Ishikawa (cell line): ENCODE measurements around the gene SNRK.

ENCODE experiments used
- CREB1 ChIP-seq: IDR thresholded peaks from 2 replicates; pipeline ENCODE4 v1.6.1; 2012; ENCODE audit warnings: low read depth
- EP300 ChIP-seq: IDR thresholded peaks from 2 replicates; pipeline ENCODE4 v1.6.1; 2012; ENCODE audit warnings: borderline replicate concordance
- FOXM1 ChIP-seq: IDR thresholded peaks from 2 replicates; pipeline ENCODE4 v1.6.1; 2012; ENCODE audit warnings: low read depth, borderline replicate concordance
- MAX ChIP-seq: IDR thresholded peaks from 2 replicates; pipeline ENCODE4 v1.6.1; 2012
- TAF1 ChIP-seq: IDR thresholded peaks from 2 replicates; pipeline ENCODE4 v1.6.1; 2012; ENCODE audit warnings: low read depth, mild to moderate bottlenecking
- TCF12 ChIP-seq: IDR thresholded peaks from 2 replicates; pipeline ENCODE4 v1.6.1; 2012; ENCODE audit warnings: low read depth
- TEAD4 ChIP-seq: IDR thresholded peaks from 2 replicates; pipeline ENCODE4 v1.6.1; 2012
- YY1 ChIP-seq: IDR thresholded peaks from 2 replicates; pipeline ENCODE4 v1.6.1; 2012; ENCODE audit warnings: low read depth
- ZBTB7A ChIP-seq: IDR thresholded peaks from 2 replicates; pipeline ENCODE4 v1.6.1; 2012; ENCODE audit warnings: low read depth

DNA sequence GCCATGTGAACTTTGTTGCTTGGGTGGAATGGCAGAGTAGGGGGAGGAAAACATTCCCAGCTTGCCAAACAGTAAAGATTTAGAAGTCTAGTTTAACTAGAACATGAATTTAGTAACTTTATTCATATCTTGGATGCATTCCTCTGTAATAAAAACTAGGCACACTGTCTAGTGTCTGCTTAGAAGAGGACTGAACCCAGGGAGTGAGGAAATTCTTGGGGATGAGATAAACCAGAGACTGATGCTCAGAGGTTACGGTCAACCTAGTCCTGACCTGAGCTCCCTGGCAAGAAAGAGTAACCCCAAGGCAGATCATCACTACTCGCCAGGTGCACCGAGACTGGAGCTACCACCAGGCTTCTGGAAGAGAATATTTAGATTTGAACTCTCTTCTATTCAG is 58.2 kb downstream of the SNRK start:
- no peak for TF ChIP-seq ZBTB7A
- TF ChIP-seq YY1, result no peak
- no peak for TF ChIP-seq EP300
- no peak for TF ChIP-seq CREB1
- TF ChIP-seq FOXM1, result no peak
- TF ChIP-seq TCF12, result no peak
- no peak for TF ChIP-seq MAX
- no peak for TF ChIP-seq TAF1
- TF ChIP-seq TEAD4, result no peak
